NCI-H1694 (cell line): ENCODE results near the gene DUSP2.

Experiments
- DNase-seq: peaks from one replicate; lab custom pipeline; 2025; lab: John Stamatoyannopoulos, UW

Gene DUSP2

GRCh38 chr2:96099861-96100798 is 45.1 kb downstream of the DUSP2 start:
- no peak for DNase-seq

DNA sequence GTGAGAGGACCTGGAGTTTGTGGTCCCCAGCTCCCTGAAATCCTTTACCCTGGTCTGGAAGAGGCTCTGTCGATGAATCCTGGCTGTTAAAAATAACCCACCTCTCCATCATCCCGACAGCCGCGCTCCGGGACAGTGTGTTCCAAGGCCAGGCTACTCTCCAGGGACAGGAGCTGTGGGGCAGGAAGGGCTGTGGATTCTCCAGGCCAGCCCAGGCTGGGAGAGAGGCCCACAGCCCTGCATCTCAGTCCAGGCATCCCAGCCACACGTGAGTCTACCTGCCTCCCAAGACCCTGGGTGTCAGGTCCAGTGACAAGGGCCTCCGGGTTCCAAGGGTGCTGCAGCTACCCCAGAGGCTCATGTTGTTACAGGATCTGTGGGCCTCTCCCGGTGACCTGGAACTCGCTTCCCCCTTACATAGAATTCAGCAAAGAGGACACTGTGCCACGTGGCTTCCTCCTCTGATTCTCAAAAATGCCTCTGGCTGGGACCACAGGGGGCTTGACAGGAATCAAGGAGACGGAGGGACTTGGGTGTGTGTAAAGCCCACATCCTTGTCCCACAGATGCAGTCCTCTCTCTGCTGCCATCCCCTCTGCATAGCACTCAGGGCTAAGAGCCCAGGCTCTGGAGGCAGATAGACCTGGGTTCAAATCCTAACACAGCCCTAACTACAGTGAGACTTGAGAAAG is 46.2 kb downstream of the DUSP2 start:
- no peak for DNase-seq

GRCh38 chr2:96097951-96098823 is 47.1 kb downstream of the DUSP2 start:
- DNase-seq = no peak

DNA sequence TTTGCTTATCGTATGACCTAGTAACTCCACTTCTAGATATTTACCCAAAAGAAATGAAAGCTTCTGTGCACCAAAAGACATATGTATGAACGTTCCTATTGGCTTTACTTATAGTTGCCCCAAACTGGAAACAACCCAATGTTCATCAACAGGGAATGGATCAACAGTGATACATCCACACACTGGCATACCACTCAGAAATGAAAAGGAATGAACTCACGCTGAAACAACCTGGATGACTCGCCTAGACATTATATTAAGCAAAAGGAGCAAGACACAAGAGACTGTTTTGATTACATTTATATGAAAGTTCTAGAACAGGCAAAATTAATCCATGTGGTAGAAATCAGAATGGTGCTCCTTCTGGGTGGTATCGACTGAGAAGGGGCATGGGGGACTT is 47.8 kb downstream of the DUSP2 start:
- no peak for DNase-seq

- no peak for DNase-seq
These were observed 50.1 kb downstream of the DUSP2 start for GRCh38 chr2:96095116-96095636.

DNA sequence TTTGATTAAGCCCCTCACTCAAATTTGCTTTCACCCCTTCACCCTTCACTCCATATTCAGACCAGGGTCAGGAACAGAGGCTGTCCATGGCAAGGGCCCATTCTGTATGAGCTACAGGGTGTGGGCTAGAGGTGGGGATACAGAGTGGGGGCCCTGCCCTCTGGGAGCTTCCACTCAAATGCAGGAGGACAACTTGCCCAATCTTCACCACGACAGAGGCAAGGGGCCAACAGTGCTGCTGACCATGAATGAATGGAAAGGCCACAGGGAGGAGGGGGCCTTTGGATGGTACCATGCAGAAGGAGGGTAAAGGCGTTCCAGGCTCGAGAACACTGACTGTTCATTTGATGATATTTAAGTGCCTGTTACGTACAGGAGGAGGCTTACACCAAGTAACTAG is 51.7 kb downstream of the DUSP2 start:
- no peak for DNase-seq
